T47D (cell line): ENCODE data around the gene EEFSEC.

Source experiments
- DNase-seq, 2 experiments: peaks; one replicate each; pipeline versions ENCODE4 v3.0.0 to v3.0.0-alpha.2; 2011 to 2012; ENCODE audit warnings: low read depth in 1 of 2, low spot score in 1 of 2
- JUND ChIP-seq: IDR thresholded peaks from 2 replicates; pipeline ENCODE4 v1.6.1; 2012; ENCODE audit warnings: low read depth
- in situ Hi-C: cut with HindIII; loops from 2 replicates; pipeline ENCODE4 v1.10.0; 2016; ENCODE audit warnings: low sequenced_read_pairs, low pct_unique_long_range_greater_than_20kb

EEFSEC gene

GRCh38 chr3:128334086-128334645 is 180.9 kb downstream of the EEFSEC start:
- TF ChIP-seq JUND: no peak
- in situ Hi-C loops: no loop called here
- DNase-seq: no peak

GRCh38 chr3:128334766-128335165 is 181.5 kb downstream of the EEFSEC start:
- in situ Hi-C loops: no loop called here
- no peak for TF ChIP-seq JUND
- no peak for DNase-seq

- no peak for TF ChIP-seq JUND
- in situ Hi-C loops: no loop called here
- peak; percentile 59 to 94 for DNase-seq
Observed at GRCh38 chr3:128335621-128336296, 182.5 kb downstream of the EEFSEC start.

GRCh38 chr3:128336337-128337156 is 183.3 kb downstream of the EEFSEC start:
- no peak for DNase-seq
- TF ChIP-seq JUND: no peak
- in situ Hi-C loops: no loop called here

GRCh38 chr3:128337305-128337704 is 184.0 kb downstream of the EEFSEC start:
- no peak for TF ChIP-seq JUND
- in situ Hi-C loops: no loop called here
- DNase-seq: peak; percentile 40 to 72

- DNase-seq: no peak
- TF ChIP-seq JUND: no peak
- in situ Hi-C loops: no loop called here
Observed at GRCh38 chr3:128338536-128339330, 185.5 kb downstream of the EEFSEC start.

GRCh38 chr3:128339491-128340012 is 186.3 kb downstream of the EEFSEC start:
- in situ Hi-C loops: no loop called here
- DNase-seq: no peak
- no peak for TF ChIP-seq JUND

GRCh38 chr3:128340198-128340903 is 187.1 kb downstream of the EEFSEC start:
- no peak for TF ChIP-seq JUND
- DNase-seq: no peak
- in situ Hi-C loops: no loop called here

- in situ Hi-C loops: no loop called here
- no peak for TF ChIP-seq JUND
- no peak for DNase-seq
Observed at GRCh38 chr3:128340904-128341555, 187.7 kb downstream of the EEFSEC start.

GRCh38 chr3:128341659-128342395 is 188.5 kb downstream of the EEFSEC start:
- TF ChIP-seq JUND: no peak
- in situ Hi-C loops: no loop called here
- DNase-seq: no peak

GRCh38 chr3:128342701-128343180 is 189.5 kb downstream of the EEFSEC start:
- DNase-seq: no peak
- in situ Hi-C loops: no loop called here
- no peak for TF ChIP-seq JUND
